Measurements from ENCODE around the gene GK. TPM values are rescaled to one million over a fixed set of nuclear protein-coding genes. Genes with fewer than 3 reads are reported as not detected.

GK gene
- total and polyA plus RNA-seq, 9 of the 15 experiments (the other 6 are each of a cell fraction or from before 2014, with no cell fraction given), result 8.0 to 15.7 (median 12.4) TPM

DNA sequence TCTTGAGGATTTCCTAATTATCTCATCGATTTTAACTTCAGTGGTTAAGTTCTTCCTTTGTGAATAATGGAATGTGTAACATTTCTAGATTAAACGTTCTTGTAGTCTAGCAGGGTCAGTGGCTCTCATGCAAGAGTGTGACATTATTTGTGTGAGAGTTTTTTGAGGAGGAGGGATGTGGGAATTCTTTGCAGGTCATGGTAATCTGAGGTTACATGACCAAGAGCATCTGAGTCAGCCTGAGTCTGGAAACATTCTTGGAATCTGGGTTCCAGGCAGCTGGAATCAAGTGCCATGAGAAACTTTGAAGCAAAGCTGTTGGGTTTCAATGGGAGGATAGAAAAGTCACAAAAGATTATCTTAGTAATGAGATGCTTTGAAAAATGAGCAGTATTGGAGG is 49.5 kb downstream of the GK start:
- FAIRE-seq (no peak), DNase-seq (ENCODE audit: extremely low read depth in 1 of 4, low spot score in 3 of 4) (no peak), ATAC-seq (no peak)
- no peak overlapping the region for H3K4me2 ChIP-seq (ENCODE audit: insufficient read depth, low read length)
- TF ChIP-seq ZNF780A (CRISPR knock-in tag; IDR thresholded peaks at IDR 0.05), result no peak
- no peak for TF ChIP-seq ZNF124 (CRISPR knock-in tag; IDR thresholded peaks at IDR 0.05)
- no peak for TF ChIP-seq GATAD2A (IDR thresholded peaks at IDR 0.05)
- TF ChIP-seq RAD51 (IDR thresholded peaks at IDR 0.05; ENCODE audit: borderline replicate concordance, low read depth), result no peak
- TF ChIP-seq SP2 (IDR thresholded peaks at IDR 0.05; ENCODE audit: extremely low read depth, low read depth, low read length, poor library complexity, severe bottlenecking), result no peak
- no peak for TF ChIP-seq BHLHE40 (IDR thresholded peaks at IDR 0.05; ENCODE audit: low read length)
- no peak for TF ChIP-seq HOXB6 (CRISPR knock-in tag; IDR thresholded peaks at IDR 0.05; ENCODE audit: borderline replicate concordance)
- no peaks in the 10 kb centered on the region for H4K20me1 ChIP-seq (replicated peaks; ENCODE audit: control insufficient read depth, insufficient read depth, low read length)
- WGBS (ENCODE audit: insufficient coverage, low coverage, missing lambda C conversion rate), result 3% methylated on average over 2 of the region's 2 CpGs
- BruUV-seq (replicated peaks), result no TSS peak
- H2AFZ ChIP-seq (ENCODE audit: low read depth, low read length), result no peak overlapping the region
- H3K27ac ChIP-seq (ENCODE audit: extremely low read depth, low read depth, low read length), result no peak overlapping the region
- in situ Hi-C loops (cut with MboI) (no loop called here), intact Hi-C loops (cut with micrococcal nuclease) (no loop called here)
- no peaks in the 10 kb centered on the region for H3K27me3 ChIP-seq (ENCODE audit: control insufficient read depth in 2 of 2, insufficient read depth in 2 of 2, low read length in 2 of 2)
- no peaks in the 10 kb centered on the region for H3K36me3 ChIP-seq (ENCODE audit: control insufficient read depth, insufficient read depth, low read length)
- no peak overlapping the region for H3K9ac ChIP-seq (ENCODE audit: insufficient read depth in 1 of 2, low read depth in 2 of 2, low read length in 2 of 2)
- H3K4me1 ChIP-seq (replicated peaks in 1 of 2; ENCODE audit: control insufficient read depth in 2 of 2, insufficient read depth in 2 of 2, low read length in 2 of 2), result no peaks in the 10 kb centered on the region
- no peaks in the 10 kb centered on the region for H3K9me1 ChIP-seq (ENCODE audit: control insufficient read depth, insufficient read depth, low read length)
- H3K4me3 ChIP-seq, result no peak overlapping the region
- no peaks in the 10 kb centered on the region for H3K9me3 ChIP-seq (replicated peaks; ENCODE audit: control insufficient read depth, insufficient read depth, low read depth, low read length)
- POLR2A ChIA-PET, result no interaction called here
- CTCF ChIA-PET (ENCODE audit: low intra/inter-chr PET ratio), result no interaction called here
- no peaks in the 10 kb centered on the region for H3K79me2 ChIP-seq (ENCODE audit: control insufficient read depth, insufficient read depth, low read length)

DNA sequence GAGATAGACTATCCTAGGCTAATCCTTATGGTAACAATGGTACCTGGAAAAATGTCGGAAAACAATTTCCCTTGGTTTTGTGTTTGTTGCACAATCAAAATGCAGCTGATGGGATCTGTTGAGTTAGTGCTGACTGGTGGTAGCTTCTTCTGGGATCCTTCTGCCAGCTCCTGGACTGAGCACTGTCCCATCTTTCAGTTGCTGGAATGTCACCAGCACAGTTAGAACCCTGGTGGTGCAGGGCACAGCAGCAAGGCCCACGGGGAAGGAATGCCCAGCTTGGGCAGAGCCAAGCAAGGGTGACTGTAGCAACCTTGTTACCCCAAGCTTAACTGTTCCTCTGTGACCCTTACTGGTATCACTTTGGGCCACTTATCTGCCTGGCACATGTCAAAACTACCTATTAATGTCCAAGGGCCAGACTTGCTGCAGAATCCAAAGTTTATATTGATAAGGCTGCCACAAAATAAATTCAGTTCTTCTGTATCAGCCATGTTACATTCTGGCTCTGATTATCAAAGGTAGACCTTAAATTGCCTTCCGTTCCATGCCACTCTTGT is 53.1 kb downstream of the GK start:
- no peak overlapping the region for H3K27ac ChIP-seq (ENCODE audit: extremely low read depth, low read depth, low read length)
- no peaks in the 10 kb centered on the region for H3K27me3 ChIP-seq (ENCODE audit: control insufficient read depth in 2 of 2, insufficient read depth in 2 of 2, low read length in 2 of 2)
- WGBS (ENCODE audit: insufficient coverage, low coverage, missing lambda C conversion rate), result 73% methylated on average over 3 of the region's 3 CpGs
- ChIA-PET POLR2A (interaction anchor here (0.7 to 1.2 kb wide), 2 partner anchors 57 to 235 kb away, joined by 3 to 4 read pairs; no protein-coding TSS in a partner anchor), CTCF (ENCODE audit: low intra/inter-chr PET ratio) (no interaction called here)
- H3K9me3 ChIP-seq (replicated peaks; ENCODE audit: control insufficient read depth, insufficient read depth, low read depth, low read length), result no peaks in the 10 kb centered on the region
- in situ Hi-C loops (cut with MboI), result no loop called here
- H3K9me1 ChIP-seq (ENCODE audit: control insufficient read depth, insufficient read depth, low read length), result no peaks in the 10 kb centered on the region
- intact Hi-C loops (cut with micrococcal nuclease), result no loop called here
- no peaks in the 10 kb centered on the region for H3K79me2 ChIP-seq (ENCODE audit: control insufficient read depth, insufficient read depth, low read length)
- FAIRE-seq (no peak), ATAC-seq (no peak), DNase-seq (ENCODE audit: extremely low read depth in 1 of 4, low spot score in 3 of 4) (no peak)
- no peak overlapping the region for H3K4me3 ChIP-seq
- H3K4me2 ChIP-seq (ENCODE audit: insufficient read depth, low read length), result no peak overlapping the region
- BruUV-seq (replicated peaks), result no TSS peak
- no peaks in the 10 kb centered on the region for H4K20me1 ChIP-seq (replicated peaks; ENCODE audit: control insufficient read depth, insufficient read depth, low read length)
- 0 out of 3 replicates have a peak, but pooled peaks cover 4% of the 10 kb centered on the region for H3K36me3 ChIP-seq (ENCODE audit: control insufficient read depth, insufficient read depth, low read length)
- H2AFZ ChIP-seq (ENCODE audit: low read depth, low read length), result no peak overlapping the region
- H3K4me1 ChIP-seq (replicated peaks in 1 of 2; ENCODE audit: control insufficient read depth in 2 of 2, insufficient read depth in 2 of 2, low read length in 2 of 2), result no peaks in the 10 kb centered on the region
- H3K9ac ChIP-seq (ENCODE audit: insufficient read depth in 1 of 2, low read depth in 2 of 2, low read length in 2 of 2), result no peak overlapping the region
- no peak for TF ChIP-seq STAT5B (CRISPR knock-in tag; IDR thresholded peaks at IDR 0.05)
- TF ChIP-seq HLTF (IDR thresholded peaks at IDR 0.05), result no peak
- TF ChIP-seq ZBTB8A (IDR thresholded peaks at IDR 0.05; ENCODE audit: partially characterized antibody), result no peak
- TF ChIP-seq, protein P1, sequence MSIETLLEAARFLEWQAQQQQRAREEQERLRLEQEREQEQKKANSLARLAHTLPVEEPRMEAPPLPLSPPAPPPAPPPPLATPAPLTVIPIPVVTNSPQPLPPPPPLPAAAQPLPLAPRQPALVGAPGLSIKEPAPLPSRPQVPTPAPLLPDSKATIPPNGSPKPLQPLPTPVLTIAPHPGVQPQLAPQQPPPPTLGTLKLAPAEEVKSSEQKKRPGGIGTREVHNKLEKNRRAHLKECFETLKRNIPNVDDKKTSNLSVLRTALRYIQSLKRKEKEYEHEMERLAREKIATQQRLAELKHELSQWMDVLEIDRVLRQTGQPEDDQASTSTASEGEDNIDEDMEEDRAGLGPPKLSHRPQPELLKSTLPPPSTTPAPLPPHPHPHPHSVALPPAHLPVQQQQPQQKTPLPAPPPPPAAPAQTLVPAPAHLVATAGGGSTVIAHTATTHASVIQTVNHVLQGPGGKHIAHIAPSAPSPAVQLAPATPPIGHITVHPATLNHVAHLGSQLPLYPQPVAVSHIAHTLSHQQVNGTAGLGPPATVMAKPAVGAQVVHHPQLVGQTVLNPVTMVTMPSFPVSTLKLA (conservative IDR thresholded peaks at IDR 0.05), result no peak
- TF ChIP-seq MTA3 (IDR thresholded peaks at IDR 0.05; ENCODE audit: borderline replicate concordance), result no peak
- no peak for TF ChIP-seq PTBP1 (IDR thresholded peaks at IDR 0.05; ENCODE audit: low read depth, low read length)
- TF ChIP-seq, protein P2, sequence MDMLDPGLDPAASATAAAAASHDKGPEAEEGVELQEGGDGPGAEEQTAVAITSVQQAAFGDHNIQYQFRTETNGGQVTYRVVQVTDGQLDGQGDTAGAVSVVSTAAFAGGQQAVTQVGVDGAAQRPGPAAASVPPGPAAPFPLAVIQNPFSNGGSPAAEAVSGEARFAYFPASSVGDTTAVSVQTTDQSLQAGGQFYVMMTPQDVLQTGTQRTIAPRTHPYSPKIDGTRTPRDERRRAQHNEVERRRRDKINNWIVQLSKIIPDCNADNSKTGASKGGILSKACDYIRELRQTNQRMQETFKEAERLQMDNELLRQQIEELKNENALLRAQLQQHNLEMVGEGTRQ (CRISPR knock-in tag; IDR thresholded peaks at IDR 0.05), result no peak
- TF ChIP-seq, protein P3, sequence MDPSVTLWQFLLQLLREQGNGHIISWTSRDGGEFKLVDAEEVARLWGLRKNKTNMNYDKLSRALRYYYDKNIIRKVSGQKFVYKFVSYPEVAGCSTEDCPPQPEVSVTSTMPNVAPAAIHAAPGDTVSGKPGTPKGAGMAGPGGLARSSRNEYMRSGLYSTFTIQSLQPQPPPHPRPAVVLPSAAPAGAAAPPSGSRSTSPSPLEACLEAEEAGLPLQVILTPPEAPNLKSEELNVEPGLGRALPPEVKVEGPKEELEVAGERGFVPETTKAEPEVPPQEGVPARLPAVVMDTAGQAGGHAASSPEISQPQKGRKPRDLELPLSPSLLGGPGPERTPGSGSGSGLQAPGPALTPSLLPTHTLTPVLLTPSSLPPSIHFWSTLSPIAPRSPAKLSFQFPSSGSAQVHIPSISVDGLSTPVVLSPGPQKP (CRISPR knock-in tag; IDR thresholded peaks at IDR 0.05), result no peak

All from K562 (cell line).